ENCODE data around the gene CCS.

Gene CCS

DNA sequence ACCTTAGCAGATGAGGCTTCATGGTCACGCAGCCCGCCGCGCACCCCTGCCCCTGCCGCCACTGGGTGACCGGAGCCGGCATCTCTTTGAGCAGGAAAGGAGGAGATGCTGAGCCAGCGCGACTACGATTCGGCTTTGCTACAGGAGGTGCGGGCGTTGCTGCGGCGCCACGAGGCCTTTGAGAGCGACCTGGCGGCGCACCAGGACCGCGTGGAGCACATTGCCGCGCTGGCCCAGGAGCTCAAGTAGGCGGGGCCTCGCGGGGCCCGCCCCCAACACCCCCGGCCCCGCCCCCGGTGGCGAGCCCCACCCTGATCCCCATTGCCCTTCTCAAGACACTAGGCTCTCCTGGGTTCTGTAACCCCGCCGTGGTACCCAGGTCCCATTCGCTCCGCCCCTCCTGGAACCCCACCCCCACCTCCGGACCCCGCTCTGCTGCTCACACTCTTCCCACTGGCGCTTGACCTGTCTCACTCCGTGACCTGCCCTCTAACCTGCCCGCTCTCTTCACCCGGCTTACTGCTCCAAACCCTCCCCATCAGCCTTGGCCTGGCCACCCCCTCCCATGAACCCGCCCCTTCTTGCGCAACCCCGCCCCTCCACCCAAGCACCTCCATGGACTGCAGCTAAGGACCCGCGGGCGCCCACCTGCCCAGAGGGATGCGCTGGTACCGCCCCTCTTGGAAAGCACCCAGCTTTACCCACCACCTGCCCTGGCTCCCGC lies 33.7 kb upstream of the CCS start:
- Histone ChIP-seq H3K9me3 (ENCODE audit: insufficient read depth, low read length) (no peaks in the 10 kb centered on the region), H3K4me3 (ENCODE audit: insufficient read depth, low read length, poor library complexity, severe bottlenecking) (no peak overlapping the region), H3K36me3 (ENCODE audit: low read length) (no peaks in the 10 kb centered on the region), H3K79me2 (ENCODE audit: insufficient read depth, low read length) (no peaks in the 10 kb centered on the region), H4K20me1 (ENCODE audit: low read depth, low read length) (no peaks in the 10 kb centered on the region), H2AFZ (ENCODE audit: low read depth, low read length, severe bottlenecking) (no peak overlapping the region), H3K27me3 (ENCODE audit: low read length) (no peaks in the 10 kb centered on the region), H3K9me2 (replicated peaks; ENCODE audit: insufficient read depth, low read length) (no peaks in the 10 kb centered on the region), H3K27ac (ENCODE audit: low read depth, low read length) (no peak overlapping the region), H3K4me2 (ENCODE audit: low read depth, low read length, poor library complexity, severe bottlenecking) (no peak overlapping the region), H3K9ac (ENCODE audit: low read length) (no peak overlapping the region), H3F3A (ENCODE audit: insufficient read depth) (no peaks in the 10 kb centered on the region)
- TF ChIP-seq EZH2phosphoT487 (conservative IDR thresholded peaks at IDR 0.05; ENCODE audit: low read length) (no peak), CTCF (IDR thresholded peaks at IDR 0.05; ENCODE audit: insufficient read depth, low read length, poor library complexity, severe bottlenecking) (no peak)

- Histone ChIP-seq H3K27ac (ENCODE audit: low read depth, low read length) (no peak overlapping the region), H3K79me2 (ENCODE audit: insufficient read depth, low read length) (no peaks in the 10 kb centered on the region), H4K20me1 (ENCODE audit: low read depth, low read length) (no peaks in the 10 kb centered on the region), H3K4me3 (ENCODE audit: insufficient read depth, low read length, poor library complexity, severe bottlenecking) (no peak overlapping the region), H3K9me3 (ENCODE audit: insufficient read depth, low read length) (no peaks in the 10 kb centered on the region), H3K9me2 (replicated peaks; ENCODE audit: insufficient read depth, low read length) (no peaks in the 10 kb centered on the region), H3K9ac (ENCODE audit: low read length) (no peak overlapping the region), H2AFZ (ENCODE audit: low read depth, low read length, severe bottlenecking) (no peak overlapping the region), H3K4me2 (ENCODE audit: low read depth, low read length, poor library complexity, severe bottlenecking) (no peak overlapping the region), H3K27me3 (ENCODE audit: low read length) (no peaks in the 10 kb centered on the region), H3F3A (ENCODE audit: insufficient read depth) (no peaks in the 10 kb centered on the region), H3K36me3 (ENCODE audit: low read length) (no peaks in the 10 kb centered on the region)
- TF ChIP-seq EZH2phosphoT487 (conservative IDR thresholded peaks at IDR 0.05; ENCODE audit: low read length) = no peak
- no peak for TF ChIP-seq CTCF (IDR thresholded peaks at IDR 0.05; ENCODE audit: insufficient read depth, low read length, poor library complexity, severe bottlenecking)
Observed at GRCh38 chr11:66559866-66560676, 32.9 kb upstream of the CCS start.

GRCh38 chr11:66561178-66561974 lies 31.6 kb upstream of the CCS start:
- Histone ChIP-seq H3K9me2 (replicated peaks; ENCODE audit: insufficient read depth, low read length) (no peaks in the 10 kb centered on the region), H3K4me3 (ENCODE audit: insufficient read depth, low read length, poor library complexity, severe bottlenecking) (no peak overlapping the region), H3K36me3 (ENCODE audit: low read length) (no peaks in the 10 kb centered on the region), H3K4me2 (ENCODE audit: low read depth, low read length, poor library complexity, severe bottlenecking) (no peak overlapping the region), H2AFZ (ENCODE audit: low read depth, low read length, severe bottlenecking) (no peak overlapping the region), H4K20me1 (ENCODE audit: low read depth, low read length) (no peaks in the 10 kb centered on the region), H3K9me3 (ENCODE audit: insufficient read depth, low read length) (no peaks in the 10 kb centered on the region), H3K9ac (ENCODE audit: low read length) (no peak overlapping the region), H3K79me2 (ENCODE audit: insufficient read depth, low read length) (no peaks in the 10 kb centered on the region), H3K27ac (ENCODE audit: low read depth, low read length) (no peak overlapping the region), H3K27me3 (ENCODE audit: low read length) (no peaks in the 10 kb centered on the region), H3F3A (ENCODE audit: insufficient read depth) (no peaks in the 10 kb centered on the region)
- TF ChIP-seq CTCF (IDR thresholded peaks at IDR 0.05; ENCODE audit: insufficient read depth, low read length, poor library complexity, severe bottlenecking) = no peak
- no peak for TF ChIP-seq EZH2phosphoT487 (conservative IDR thresholded peaks at IDR 0.05; ENCODE audit: low read length)
